Measurements from ENCODE around the gene SHC2.
"Not testable (repeated sequence)": the region's sequence is repeated elsewhere in the genome, so short reads cannot be mapped to it uniquely, and the experiment has no call there.

SHC2 gene

DNA sequence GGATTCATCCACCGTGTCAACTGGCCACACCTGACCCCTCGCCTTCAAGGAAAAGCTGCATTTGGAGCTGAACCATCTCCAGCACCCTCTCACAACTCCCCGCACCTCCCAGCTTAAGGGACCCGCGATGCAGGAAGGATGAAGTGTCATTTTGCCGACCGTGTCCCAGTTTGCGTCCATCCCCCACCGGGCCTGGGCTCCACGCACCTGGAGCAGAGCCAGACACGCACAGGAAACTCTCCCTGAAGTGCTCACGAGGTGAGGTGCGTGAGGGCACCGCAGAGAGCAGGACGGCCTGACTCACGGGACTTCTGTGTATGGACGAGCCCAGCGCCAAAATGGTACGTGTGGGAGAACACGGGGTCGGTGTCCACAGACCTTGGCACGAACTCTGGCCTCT lies 7.2 kb downstream of the SHC2 start:
- no peak for ATAC-seq
- TF ChIP-seq PPARA (CRISPR knock-in tag; IDR thresholded peaks at IDR 0.05; ENCODE audit: borderline replicate concordance) (no peak), ISL1 (CRISPR knock-in tag; IDR thresholded peaks at IDR 0.05) (no peak), CSDC2 (CRISPR knock-in tag; IDR thresholded peaks at IDR 0.05) (no peak), SNAI2 (CRISPR knock-in tag; IDR thresholded peaks at IDR 0.05) (no peak), BACH2 (CRISPR knock-in tag; IDR thresholded peaks at IDR 0.05; ENCODE audit: borderline replicate concordance) (no peak)

- no peak for ATAC-seq
These were observed 8.0 kb downstream of the SHC2 start for GRCh38 chr19:452829-453228.

GRCh38 chr19:450912-451481 lies 9.8 kb downstream of the SHC2 start:
- not testable (repeated sequence) for ATAC-seq

More at GRCh38 chr19:452829-453228, 8.0 kb downstream of the SHC2 start:
- TF ChIP-seq ZNF565 (CRISPR knock-in tag; conservative IDR thresholded peaks at IDR 0.05; ENCODE audit: low read depth) (no peak), TOX (CRISPR knock-in tag; IDR thresholded peaks at IDR 0.05; ENCODE audit: borderline replicate concordance) (no peak), ARNTL (CRISPR knock-in tag; IDR thresholded peaks at IDR 0.05; ENCODE audit: borderline replicate concordance, low read depth) (no peak), GLIS3 (CRISPR knock-in tag; IDR thresholded peaks at IDR 0.05) (no peak), TCF4 (CRISPR knock-in tag; IDR thresholded peaks at IDR 0.05; ENCODE audit: borderline replicate concordance) (no peak), ZNF70 (CRISPR knock-in tag; IDR thresholded peaks at IDR 0.05) (no peak), ZFP3 (CRISPR knock-in tag; IDR thresholded peaks at IDR 0.05) (no peak), CSDC2 (CRISPR knock-in tag; IDR thresholded peaks at IDR 0.05) (no peak), PATZ1 (CRISPR knock-in tag; IDR thresholded peaks at IDR 0.05; ENCODE audit: borderline replicate concordance) (no peak), ZFP30 (CRISPR knock-in tag; IDR thresholded peaks at IDR 0.05) (no peak), RARB (CRISPR knock-in tag; IDR thresholded peaks at IDR 0.05) (no peak), TSHZ2 (CRISPR knock-in tag; IDR thresholded peaks at IDR 0.05) (no peak), OSR1 (CRISPR knock-in tag; IDR thresholded peaks at IDR 0.05) (no peak), SNAI2 (CRISPR knock-in tag; IDR thresholded peaks at IDR 0.05) (no peak), ESRRG (CRISPR knock-in tag; IDR thresholded peaks at IDR 0.05) (no peak), POU6F1 (CRISPR knock-in tag; IDR thresholded peaks at IDR 0.05; ENCODE audit: borderline replicate concordance, low read depth) (no peak), ISL1 (CRISPR knock-in tag; IDR thresholded peaks at IDR 0.05) (no peak), PPARA (CRISPR knock-in tag; IDR thresholded peaks at IDR 0.05; ENCODE audit: borderline replicate concordance) (no peak)

- TF ChIP-seq ZFP30 (CRISPR knock-in tag; IDR thresholded peaks at IDR 0.05) = no peak
- no peak for TF ChIP-seq ZNF565 (CRISPR knock-in tag; conservative IDR thresholded peaks at IDR 0.05; ENCODE audit: low read depth)
- TF ChIP-seq TOX (CRISPR knock-in tag; IDR thresholded peaks at IDR 0.05; ENCODE audit: borderline replicate concordance) = no peak
- TF ChIP-seq ZC3H10 (CRISPR knock-in tag; IDR thresholded peaks at IDR 0.05) = no peak
These were observed 10.9 kb downstream of the SHC2 start for GRCh38 chr19:449916-450315.

DNA sequence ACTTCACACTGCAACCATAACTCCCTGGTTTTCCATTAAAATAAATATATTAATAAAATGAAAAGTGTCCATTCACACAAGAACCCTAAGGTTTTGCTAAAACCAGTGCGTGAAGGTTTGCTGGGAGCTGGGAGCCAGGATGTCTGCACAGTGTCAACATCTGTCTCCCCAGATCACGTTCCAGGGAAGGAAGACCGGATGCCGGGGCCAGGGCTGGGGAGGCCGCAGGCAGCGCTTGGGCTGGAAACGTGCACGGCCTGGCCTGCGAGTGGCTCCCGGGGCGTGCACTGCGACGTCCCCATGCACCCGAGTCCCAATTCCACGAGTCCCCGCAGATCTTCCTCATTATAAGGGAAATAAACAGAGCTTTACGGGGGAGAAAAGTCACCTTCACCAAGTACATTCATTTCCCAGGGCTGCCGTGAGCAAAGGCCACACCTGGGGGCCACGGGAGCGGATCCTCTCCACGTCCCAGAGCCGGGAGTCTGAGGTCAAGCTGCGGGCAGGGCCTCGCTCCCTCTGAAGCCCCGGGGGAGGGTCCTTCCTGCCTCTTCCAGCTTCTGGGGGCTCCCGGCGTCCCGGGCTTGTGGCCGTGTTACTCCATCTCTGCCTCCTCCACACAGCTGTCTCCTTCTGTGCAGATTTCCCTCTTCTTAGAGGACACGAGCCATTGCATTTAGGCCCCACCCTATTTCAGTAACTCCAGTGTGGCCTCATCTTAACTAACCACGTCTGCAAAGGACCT lies 12.8 kb downstream of the SHC2 start:
- no peak for ATAC-seq
- TF ChIP-seq ARNTL (CRISPR knock-in tag; IDR thresholded peaks at IDR 0.05; ENCODE audit: borderline replicate concordance, low read depth) (no peak), CSRNP3 (CRISPR knock-in tag; IDR thresholded peaks at IDR 0.05) (no peak), ZNF565 (CRISPR knock-in tag; conservative IDR thresholded peaks at IDR 0.05; ENCODE audit: low read depth) (no peak), SNAI2 (CRISPR knock-in tag; IDR thresholded peaks at IDR 0.05) (no peak), BACH2 (CRISPR knock-in tag; IDR thresholded peaks at IDR 0.05; ENCODE audit: borderline replicate concordance) (no peak), OSR1 (CRISPR knock-in tag; IDR thresholded peaks at IDR 0.05) (no peak), TSHZ2 (CRISPR knock-in tag; IDR thresholded peaks at IDR 0.05) (no peak)

More at GRCh38 chr19:449916-450315, 10.9 kb downstream of the SHC2 start:
- ATAC-seq = no peak

All from SK-N-SH treated with all-trans-retinoic acid at 6 μM for 48 hours (cell line).